ENCODE data around the gene ABCA9. TPM values are rescaled to one million over a fixed set of nuclear protein-coding genes. Genes with fewer than 3 reads are reported as not detected.

The ABCA9 gene
- total and polyA plus RNA-seq, 2 of the 13 experiments (the other 11 are each of a cell fraction or from before 2014, with no cell fraction given) = 0.04 TPM; not detected in 1

GRCh38 chr17:69047368-69048263 is 13.1 kb downstream of the ABCA9 start (continued):
- peak; percentile 97 for TF ChIP-seq ZNF503 (CRISPR knock-in tag; IDR thresholded peaks at IDR 0.05)
- TF ChIP-seq SRF (IDR thresholded peaks at IDR 0.05; ENCODE audit: low read depth, low read length) = 0 out of 2 replicates have a peak, but pooled peaks have one; percentile 45
- TF ChIP-seq ZNF557 (CRISPR knock-in tag; IDR thresholded peaks at IDR 0.05) = no peak
- TF ChIP-seq SP5 (CRISPR knock-in tag; IDR thresholded peaks at IDR 0.05; ENCODE audit: borderline replicate concordance, low read depth) = peak; percentile 85
- TF ChIP-seq MEIS1 (CRISPR knock-in tag; IDR thresholded peaks at IDR 0.05; ENCODE audit: borderline replicate concordance) = peak; percentile 100
- TF ChIP-seq ZNF235 (CRISPR knock-in tag; IDR thresholded peaks at IDR 0.05; ENCODE audit: borderline replicate concordance) = no peak
- TF ChIP-seq ZKSCAN5 (CRISPR knock-in tag; IDR thresholded peaks at IDR 0.05) = 0 out of 2 replicates have a peak, but pooled peaks have one; percentile 27
- peak; percentile 76; the same call in 1 of the 2 replicates for TF ChIP-seq ZNF670 (CRISPR knock-in tag; IDR thresholded peaks at IDR 0.05; ENCODE audit: borderline replicate concordance)
- TF ChIP-seq, protein P1, sequence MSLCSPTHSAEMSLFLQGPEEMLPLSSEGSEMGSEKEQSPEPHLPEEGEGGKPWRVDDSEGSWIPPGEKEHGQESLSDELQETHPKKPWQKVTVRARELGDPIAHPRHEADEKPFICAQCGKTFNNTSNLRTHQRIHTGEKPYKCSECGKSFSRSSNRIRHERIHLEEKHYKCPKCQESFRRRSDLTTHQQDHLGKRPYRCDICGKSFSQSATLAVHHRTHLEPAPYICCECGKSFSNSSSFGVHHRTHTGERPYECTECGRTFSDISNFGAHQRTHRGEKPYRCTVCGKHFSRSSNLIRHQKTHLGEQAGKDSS (CRISPR knock-in tag; IDR thresholded peaks at IDR 0.05; ENCODE audit: borderline replicate concordance, low read depth) = no peak; the same call in 1 of the 2 replicates
- TF ChIP-seq ZNF207 (IDR thresholded peaks at IDR 0.05; ENCODE audit: borderline replicate concordance) = no peak
- TF ChIP-seq, protein P2, sequence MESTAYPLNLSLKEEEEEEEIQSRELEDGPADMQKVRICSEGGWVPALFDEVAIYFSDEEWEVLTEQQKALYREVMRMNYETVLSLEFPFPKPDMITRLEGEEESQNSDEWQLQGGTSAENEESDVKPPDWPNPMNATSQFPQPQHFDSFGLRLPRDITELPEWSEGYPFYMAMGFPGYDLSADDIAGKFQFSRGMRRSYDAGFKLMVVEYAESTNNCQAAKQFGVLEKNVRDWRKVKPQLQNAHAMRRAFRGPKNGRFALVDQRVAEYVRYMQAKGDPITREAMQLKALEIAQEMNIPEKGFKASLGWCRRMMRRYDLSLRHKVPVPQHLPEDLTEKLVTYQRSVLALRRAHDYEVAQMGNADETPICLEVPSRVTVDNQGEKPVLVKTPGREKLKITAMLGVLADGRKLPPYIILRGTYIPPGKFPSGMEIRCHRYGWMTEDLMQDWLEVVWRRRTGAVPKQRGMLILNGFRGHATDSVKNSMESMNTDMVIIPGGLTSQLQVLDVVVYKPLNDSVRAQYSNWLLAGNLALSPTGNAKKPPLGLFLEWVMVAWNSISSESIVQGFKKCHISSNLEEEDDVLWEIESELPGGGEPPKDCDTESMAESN (CRISPR knock-in tag; conservative IDR thresholded peaks at IDR 0.05) = peak; percentile 61
- TF ChIP-seq BRD4 (CRISPR knock-in tag; IDR thresholded peaks at IDR 0.05) = peak; percentile 86
- 0 out of 2 replicates have a peak, but pooled peaks have one; percentile 44 for TF ChIP-seq CC2D1A (CRISPR knock-in tag; IDR thresholded peaks at IDR 0.05)
- TF ChIP-seq, protein P3, sequence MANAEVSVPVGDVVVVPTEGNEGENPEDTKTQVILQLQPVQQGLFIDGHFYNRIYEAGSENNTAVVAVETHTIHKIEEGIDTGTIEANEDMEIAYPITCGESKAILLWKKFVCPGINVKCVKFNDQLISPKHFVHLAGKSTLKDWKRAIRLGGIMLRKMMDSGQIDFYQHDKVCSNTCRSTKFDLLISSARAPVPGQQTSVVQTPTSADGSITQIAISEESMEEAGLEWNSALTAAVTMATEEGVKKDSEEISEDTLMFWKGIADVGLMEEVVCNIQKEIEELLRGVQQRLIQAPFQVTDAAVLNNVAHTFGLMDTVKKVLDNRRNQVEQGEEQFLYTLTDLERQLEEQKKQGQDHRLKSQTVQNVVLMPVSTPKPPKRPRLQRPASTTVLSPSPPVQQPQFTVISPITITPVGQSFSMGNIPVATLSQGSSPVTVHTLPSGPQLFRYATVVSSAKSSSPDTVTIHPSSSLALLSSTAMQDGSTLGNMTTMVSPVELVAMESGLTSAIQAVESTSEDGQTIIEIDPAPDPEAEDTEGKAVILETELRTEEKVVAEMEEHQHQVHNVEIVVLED (CRISPR knock-in tag; IDR thresholded peaks at IDR 0.05; ENCODE audit: borderline replicate concordance) = peak; percentile 51; the same call in 1 of the 2 replicates
- TF ChIP-seq TCF12 (IDR thresholded peaks at IDR 0.05) = no peak
- peak; percentile 98 for TF ChIP-seq TCF12 (CRISPR knock-in tag; IDR thresholded peaks at IDR 0.05)
- no peak for TF ChIP-seq ZFYVE20 (CRISPR knock-in tag; IDR thresholded peaks at IDR 0.05; ENCODE audit: borderline replicate concordance, low read depth)
- TF ChIP-seq, protein P4, sequence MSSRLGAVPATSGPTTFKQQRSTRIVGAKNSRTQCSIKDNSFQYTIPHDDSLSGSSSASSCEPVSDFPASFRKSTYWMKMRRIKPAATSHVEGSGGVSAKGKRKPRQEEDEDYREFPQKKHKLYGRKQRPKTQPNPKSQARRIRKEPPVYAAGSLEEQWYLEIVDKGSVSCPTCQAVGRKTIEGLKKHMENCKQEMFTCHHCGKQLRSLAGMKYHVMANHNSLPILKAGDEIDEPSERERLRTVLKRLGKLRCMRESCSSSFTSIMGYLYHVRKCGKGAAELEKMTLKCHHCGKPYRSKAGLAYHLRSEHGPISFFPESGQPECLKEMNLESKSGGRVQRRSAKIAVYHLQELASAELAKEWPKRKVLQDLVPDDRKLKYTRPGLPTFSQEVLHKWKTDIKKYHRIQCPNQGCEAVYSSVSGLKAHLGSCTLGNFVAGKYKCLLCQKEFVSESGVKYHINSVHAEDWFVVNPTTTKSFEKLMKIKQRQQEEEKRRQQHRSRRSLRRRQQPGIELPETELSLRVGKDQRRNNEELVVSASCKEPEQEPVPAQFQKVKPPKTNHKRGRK (CRISPR knock-in tag; IDR thresholded peaks at IDR 0.05) = no peak
- TF ChIP-seq MXD3 (CRISPR knock-in tag; IDR thresholded peaks at IDR 0.05) = no peak
- TF ChIP-seq KLF9 (CRISPR knock-in tag; IDR thresholded peaks at IDR 0.05; ENCODE audit: low read depth) = peak; percentile 75
